Activated CD4-positive, alpha-beta T cell treated with anti-CD3 and anti-CD28 coated beads for 1 hour (primary cell): Measurements from ENCODE around the gene CACNA2D4.
"Not testable (repeated sequence)": the region's sequence is repeated elsewhere in the genome, so short reads cannot be mapped to it uniquely, and the experiment has no call there.

Source experiments
- DNase-seq: peaks from one replicate; pipeline ENCODE4 v3.0.0-alpha.2; 2020

CACNA2D4 gene

GRCh38 chr12:1829306-1829900 lies 89.0 kb downstream of the CACNA2D4 start:
- DNase-seq = no peak

GRCh38 chr12:1828856-1829255 lies 89.6 kb downstream of the CACNA2D4 start:
- DNase-seq = no peak

- DNase-seq = no peak
Measured at GRCh38 chr12:1827826-1828805, 90.3 kb downstream of the CACNA2D4 start.

- DNase-seq = no peak
Measured at GRCh38 chr12:1826867-1827705, 91.4 kb downstream of the CACNA2D4 start.

GRCh38 chr12:1826401-1826800 lies 92.1 kb downstream of the CACNA2D4 start:
- DNase-seq = no peak

GRCh38 chr12:1825382-1826102 lies 92.9 kb downstream of the CACNA2D4 start:
- DNase-seq = no peak

- DNase-seq = no peak
Measured at GRCh38 chr12:1823237-1823636, 95.2 kb downstream of the CACNA2D4 start.

- DNase-seq = no peak
Measured at GRCh38 chr12:1822699-1823098, 95.8 kb downstream of the CACNA2D4 start.

- no peak for DNase-seq
Measured at GRCh38 chr12:1821805-1822204, 96.6 kb downstream of the CACNA2D4 start.

GRCh38 chr12:1820896-1821291 lies 97.6 kb downstream of the CACNA2D4 start:
- no peak for DNase-seq

- no peak for DNase-seq
Measured at GRCh38 chr12:1820191-1820895, 98.1 kb downstream of the CACNA2D4 start, which contains the start of gene LRTM2. TSS of gene LRTM2 (plus strand) at chr12:1820565. CDS start at chr12:1828149, 7,584 bp downstream.

- DNase-seq = no peak
Measured at GRCh38 chr12:1819571-1819970, 98.9 kb downstream of the CACNA2D4 start.

- DNase-seq = no peak
Measured at GRCh38 chr12:1819050-1819449, 99.4 kb downstream of the CACNA2D4 start.

GRCh38 chr12:1817928-1818327 lies 100.5 kb downstream of the CACNA2D4 start:
- DNase-seq = not testable (repeated sequence)

GRCh38 chr12:1816730-1817348 lies 101.6 kb downstream of the CACNA2D4 start:
- DNase-seq = no peak

- no peak for DNase-seq
Measured at GRCh38 chr12:1815814-1816729, 102.4 kb downstream of the CACNA2D4 start.

GRCh38 chr12:1815108-1815507 lies 103.3 kb downstream of the CACNA2D4 start:
- DNase-seq = no peak

GRCh38 chr12:1814266-1814665 lies 104.2 kb downstream of the CACNA2D4 start:
- no peak for DNase-seq

GRCh38 chr12:1812650-1813302 lies 105.7 kb downstream of the CACNA2D4 start:
- DNase-seq = no peak

GRCh38 chr12:1811948-1812291 lies 106.5 kb downstream of the CACNA2D4 start:
- no peak for DNase-seq
